ENCODE results near the gene FAM221B.

Gene FAM221B

DNA sequence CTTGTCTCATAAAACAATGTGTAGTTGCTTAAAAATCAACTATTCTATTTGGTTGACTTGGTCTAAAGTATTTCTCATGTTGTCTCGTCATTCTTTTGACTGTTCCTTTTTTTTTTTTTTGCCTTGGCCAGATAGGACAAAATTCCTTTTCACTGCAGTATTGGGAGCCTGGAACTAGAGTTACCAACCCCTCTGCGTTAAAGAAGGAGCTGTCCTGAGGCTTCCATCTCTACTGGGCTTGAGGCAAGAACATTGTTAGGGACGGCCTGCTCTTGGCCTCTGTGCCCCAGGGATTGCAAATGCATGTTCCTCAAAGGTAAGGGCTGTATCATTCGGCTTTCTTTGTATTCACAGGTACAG lies 38.5 kb downstream of the FAM221B start:
- DNase-seq = no peak

DNA sequence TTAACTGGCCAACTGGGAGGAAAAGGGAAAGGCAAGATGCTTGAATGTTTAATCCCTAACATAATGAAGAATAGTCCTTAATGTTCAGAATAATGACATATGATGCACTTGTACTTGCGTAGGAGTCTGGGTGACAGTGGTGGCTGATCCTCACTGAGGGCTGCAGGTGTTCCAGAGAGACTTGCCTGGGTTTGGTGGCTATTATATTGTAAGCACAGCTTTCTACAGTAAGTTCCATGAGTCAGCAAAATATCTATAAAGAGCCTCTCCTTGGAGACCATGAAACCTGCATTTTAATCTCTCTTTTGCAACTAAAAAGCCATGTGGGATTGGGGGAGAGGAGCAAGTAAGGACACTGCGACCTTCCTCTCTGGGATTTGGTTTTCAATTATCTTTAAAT lies 39.0 kb downstream of the FAM221B start:
- no peak for DNase-seq

DNA sequence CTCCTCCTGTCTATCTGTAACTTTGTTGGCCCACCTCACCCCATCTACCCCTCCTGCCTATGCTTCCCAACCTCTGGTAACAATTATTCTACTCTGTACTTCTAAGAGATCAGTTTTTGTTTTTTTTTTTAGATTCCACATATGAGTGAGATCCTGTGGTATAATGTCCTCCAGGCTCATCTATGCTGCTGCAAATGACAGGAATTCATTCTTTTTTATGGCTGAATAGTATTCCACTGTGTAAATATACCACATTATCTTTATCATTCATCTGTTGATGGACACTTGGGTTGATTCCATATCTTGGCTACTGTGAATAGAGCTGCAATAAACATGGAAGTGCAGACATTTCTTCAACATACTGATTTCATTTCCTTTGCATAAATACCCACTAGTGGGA lies 45.1 kb downstream of the FAM221B start:
- DNase-seq = no peak

DNA sequence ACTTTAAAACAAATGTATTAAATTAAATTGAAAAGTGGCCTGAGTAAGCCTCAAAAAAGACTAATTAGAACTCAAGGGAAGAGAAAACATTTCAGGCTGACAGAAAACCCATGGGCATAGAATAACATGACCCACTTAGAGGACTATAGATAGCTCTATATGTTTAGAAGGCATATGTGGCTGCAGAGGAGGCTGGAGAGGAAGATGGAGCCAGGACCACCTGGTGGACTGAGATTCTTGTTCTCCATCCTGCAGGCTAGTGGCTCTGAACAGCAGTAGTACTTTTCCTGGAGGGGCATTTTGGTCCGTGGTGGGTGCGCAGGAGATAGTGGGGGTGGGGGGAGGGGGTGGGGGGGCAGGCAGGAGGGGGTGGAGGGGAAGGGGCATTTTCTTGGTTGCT lies 47.5 kb downstream of the FAM221B start:
- no peak for DNase-seq

DNA sequence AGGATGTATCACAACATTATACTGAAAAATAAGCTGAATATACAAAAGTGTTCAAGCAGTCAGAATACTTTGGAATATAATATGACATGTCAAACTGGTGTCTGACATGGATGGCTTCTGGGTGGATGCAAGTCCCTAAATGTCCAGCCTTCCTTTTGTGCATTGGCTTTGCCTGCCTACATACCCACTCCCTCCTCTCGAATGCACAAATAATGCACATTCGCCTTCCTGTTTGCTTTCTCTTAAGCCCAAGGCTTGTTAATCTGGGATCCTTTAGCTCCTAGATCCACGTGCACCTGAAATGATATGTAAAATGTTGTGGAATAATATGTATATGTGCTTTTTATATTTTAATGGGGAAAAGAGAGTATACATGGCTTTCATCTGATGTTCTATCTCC lies 50.0 kb downstream of the FAM221B start:
- no peak for DNase-seq

DNA sequence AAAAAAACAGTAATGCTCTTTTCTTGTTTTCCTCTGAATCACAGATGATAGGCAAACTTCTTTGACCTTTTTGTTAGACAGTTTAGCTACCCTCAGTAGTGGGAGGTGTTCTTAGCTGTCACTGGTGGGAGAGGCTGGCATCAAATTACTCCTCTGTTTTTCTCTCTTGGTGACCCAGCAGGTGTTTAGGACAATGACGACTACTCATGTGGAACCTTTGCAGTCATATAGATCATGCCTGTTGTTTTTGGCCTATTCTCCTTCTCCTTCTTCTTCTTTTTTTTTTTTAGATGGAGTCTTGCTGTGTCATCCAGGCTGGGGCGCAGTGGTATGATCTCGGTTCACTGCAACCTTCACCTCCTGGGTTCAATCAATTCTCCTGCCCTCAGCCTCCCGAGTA lies 52.5 kb downstream of the FAM221B start:
- peak; percentile 69 for DNase-seq

DNA sequence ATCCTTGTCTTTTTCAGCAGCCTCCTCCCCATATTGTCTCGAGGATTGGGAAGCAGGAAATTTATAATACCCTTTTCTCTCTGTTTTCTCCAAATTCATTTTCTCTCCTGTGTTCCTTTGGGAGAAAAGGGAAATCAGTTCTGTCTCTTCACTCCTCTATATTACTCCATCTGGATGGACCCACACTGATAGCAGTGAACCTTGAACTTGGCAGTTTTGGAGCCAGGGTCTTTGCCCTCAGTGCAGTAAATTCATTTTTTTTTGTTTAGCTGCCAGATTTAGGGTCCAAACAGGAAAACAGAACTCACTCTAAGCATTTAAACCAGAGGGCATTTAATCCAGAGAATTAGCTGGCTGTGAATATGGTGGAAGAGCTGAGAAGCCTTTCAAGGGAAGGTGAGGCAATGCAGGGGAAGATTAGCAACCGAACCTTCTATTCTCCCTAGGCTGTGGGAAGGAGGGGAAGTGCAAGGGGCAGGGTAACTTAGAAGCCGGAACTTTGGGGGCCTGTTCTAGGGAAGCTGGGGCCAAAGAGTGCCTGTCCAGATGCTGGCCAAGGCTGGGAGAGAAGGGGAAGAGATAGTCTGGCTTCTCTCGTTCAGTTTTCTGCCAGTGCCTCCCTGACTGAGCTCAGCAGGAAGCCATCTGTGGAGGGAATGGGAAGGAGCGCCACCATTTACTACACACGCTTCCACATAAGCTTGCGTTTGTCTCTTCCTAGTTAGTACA lies 53.5 kb downstream of the FAM221B start:
- no peak for DNase-seq

DNA sequence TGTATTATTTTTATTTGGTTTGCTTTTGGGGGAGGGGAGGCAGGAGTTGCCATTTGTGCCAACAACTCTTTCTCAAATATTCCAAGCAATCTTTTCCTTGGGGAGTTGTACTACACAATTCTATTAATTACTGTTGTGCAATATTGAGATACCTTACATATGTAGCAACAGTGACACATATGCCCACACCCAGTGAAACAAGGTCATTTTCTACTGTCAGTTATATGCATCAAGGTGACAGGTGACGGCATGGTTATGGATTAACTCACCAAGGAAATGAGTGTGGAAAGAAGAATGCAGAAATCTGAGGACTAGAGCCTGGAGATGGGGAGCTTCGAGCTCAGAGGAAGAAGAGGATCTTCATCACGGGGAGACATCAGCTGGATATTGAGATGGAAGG lies 56.6 kb downstream of the FAM221B start:
- DNase-seq = no peak

DNA sequence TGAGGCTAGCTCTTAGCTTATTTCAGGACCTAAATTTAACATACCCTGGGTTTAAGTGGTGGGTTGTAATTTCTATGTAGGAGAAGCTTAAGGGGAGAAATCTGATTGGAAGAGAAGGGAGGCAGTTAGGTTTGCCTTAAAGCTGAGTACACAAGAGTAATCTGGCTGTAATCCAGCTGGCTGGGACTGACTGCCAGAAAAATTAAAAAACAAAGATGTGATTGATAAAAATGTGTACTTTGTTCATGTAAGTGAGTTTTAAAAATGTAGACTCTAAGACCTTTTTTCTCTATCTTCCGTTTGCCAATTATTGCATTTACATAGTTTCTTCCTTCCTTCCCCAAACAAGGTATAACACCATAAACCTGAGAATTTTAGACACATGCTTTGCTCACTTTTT lies 57.0 kb downstream of the FAM221B start:
- no peak for DNase-seq

DNA sequence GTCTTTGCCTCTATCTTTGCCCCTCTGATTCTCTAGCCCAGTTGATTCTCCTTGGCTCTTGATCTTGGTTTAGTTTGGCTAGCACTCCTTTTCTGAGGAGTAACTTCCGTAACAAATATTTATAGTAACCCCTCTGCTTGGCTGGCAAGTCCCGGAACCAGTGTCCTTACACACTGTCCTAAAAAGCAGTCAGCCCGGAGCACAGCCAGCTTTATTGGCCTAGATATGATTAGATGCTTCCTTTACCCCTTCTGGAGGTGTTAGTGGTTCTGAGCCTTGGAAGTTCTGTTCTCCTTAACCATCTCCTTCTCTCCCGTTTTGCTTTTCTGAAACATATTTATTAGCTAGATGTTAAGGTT lies 57.5 kb downstream of the FAM221B start:
- DNase-seq = no peak

DNA sequence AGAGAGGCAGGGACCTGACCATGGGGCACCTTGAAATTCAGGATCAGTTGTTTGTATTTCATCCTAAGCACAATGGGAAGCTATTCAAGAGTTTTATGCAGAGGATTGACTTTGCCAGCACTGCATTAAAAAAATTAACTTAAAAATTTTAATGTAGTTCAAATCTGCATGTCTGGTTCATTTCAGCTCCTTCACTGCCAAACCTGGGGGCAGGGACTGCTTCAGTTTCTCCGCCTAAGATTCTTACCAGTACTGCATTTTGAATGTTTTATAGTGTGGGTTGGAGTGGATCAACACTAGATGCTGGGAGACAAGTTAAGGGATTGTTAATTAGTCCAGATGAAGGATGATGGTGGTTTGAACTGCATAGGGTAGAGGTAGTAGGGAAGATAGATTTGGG lies 58.8 kb downstream of the FAM221B start:
- no peak for DNase-seq

DNA sequence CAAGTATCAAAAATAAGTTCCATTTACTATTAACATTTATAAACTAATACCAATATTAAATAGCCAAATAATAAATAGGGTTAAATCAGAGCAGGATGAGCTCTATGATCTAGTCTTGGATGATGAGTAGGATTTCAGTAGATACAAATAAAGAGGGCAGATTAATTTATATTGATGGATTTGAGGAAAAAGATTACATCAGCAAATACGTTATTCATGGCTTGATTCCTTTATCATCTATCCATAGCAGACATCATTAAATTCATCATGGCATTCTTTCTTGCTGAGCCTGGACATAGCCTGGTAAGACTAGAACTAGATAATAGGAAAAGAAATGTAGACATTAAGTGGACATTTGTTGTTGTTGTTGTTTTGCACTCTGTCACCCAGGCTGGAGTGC lies 61.1 kb downstream of the FAM221B start:
- DNase-seq = no peak

DNA sequence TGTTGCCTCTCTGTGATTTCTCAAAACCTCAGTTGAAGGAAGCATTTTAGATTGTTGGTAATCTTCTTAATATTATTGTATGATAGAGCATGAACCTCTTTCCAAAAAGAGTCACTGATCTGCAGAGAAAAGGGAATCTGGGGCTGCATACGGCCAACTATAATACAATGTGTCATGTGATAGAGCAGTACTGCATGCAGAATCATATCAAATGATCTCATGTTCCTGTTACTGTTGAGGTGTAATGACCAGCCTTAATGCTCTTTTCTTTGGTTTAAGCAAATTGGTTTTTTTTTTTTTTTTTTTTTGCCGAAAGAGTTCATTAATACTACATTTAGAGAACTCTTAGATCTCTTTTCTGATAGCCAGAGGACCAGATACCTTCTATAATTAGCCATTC lies 61.5 kb downstream of the FAM221B start:
- no peak for DNase-seq

Measured in NCI-H187 treated with DMSO at 0.1 percent for 48 hours (cell line).